Measurements from ENCODE around the gene PTPRT. TPM values are rescaled to one million over a fixed set of nuclear protein-coding genes. Genes with fewer than 3 reads are reported as not detected.

The PTPRT gene
- total and polyA plus RNA-seq, 2 of the 13 experiments (the other 11 are each of a cell fraction or from before 2014, with no cell fraction given) = under 0.01 to 0.09 TPM

DNA sequence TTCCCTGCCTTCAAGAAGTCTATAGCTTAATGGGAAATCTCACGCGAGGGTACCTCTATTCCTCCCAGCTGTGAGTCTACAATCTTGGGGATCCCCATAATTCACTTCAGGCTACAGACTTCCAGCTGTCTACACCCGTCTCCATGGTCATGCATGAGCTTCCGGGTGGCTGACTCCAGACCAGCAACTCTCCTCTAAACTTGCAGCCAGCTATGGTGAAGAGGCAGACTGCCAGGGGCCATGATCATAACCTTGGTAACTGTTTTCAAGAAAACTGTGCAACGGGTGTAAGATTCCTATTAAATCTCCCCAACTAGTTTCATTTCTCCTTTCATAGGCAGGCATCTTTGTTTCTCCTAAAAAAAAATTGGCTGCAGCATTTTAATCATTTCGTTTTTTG, 1037.1 kb downstream of the PTPRT start (continued):
- TF ChIP-seq, protein P1, sequence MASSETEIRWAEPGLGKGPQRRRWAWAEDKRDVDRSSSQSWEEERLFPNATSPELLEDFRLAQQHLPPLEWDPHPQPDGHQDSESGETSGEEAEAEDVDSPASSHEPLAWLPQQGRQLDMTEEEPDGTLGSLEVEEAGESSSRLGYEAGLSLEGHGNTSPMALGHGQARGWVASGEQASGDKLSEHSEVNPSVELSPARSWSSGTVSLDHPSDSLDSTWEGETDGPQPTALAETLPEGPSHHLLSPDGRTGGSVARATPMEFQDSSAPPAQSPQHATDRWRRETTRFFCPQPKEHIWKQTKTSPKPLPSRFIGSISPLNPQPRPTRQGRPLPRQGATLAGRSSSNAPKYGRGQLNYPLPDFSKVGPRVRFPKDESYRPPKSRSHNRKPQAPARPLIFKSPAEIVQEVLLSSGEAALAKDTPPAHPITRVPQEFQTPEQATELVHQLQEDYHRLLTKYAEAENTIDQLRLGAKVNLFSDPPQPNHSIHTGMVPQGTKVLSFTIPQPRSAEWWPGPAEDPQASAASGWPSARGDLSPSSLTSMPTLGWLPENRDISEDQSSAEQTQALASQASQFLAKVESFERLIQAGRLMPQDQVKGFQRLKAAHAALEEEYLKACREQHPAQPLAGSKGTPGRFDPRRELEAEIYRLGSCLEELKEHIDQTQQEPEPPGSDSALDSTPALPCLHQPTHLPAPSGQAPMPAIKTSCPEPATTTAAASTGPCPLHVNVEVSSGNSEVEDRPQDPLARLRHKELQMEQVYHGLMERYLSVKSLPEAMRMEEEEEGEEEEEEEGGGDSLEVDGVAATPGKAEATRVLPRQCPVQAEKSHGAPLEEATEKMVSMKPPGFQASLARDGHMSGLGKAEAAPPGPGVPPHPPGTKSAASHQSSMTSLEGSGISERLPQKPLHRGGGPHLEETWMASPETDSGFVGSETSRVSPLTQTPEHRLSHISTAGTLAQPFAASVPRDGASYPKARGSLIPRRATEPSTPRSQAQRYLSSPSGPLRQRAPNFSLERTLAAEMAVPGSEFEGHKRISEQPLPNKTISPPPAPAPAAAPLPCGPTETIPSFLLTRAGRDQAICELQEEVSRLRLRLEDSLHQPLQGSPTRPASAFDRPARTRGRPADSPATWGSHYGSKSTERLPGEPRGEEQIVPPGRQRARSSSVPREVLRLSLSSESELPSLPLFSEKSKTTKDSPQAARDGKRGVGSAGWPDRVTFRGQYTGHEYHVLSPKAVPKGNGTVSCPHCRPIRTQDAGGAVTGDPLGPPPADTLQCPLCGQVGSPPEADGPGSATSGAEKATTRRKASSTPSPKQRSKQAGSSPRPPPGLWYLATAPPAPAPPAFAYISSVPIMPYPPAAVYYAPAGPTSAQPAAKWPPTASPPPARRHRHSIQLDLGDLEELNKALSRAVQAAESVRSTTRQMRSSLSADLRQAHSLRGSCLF (CRISPR knock-in tag; IDR thresholded peaks at IDR 0.05; ENCODE audit: borderline replicate concordance) = no peak
- TF ChIP-seq, protein P2, sequence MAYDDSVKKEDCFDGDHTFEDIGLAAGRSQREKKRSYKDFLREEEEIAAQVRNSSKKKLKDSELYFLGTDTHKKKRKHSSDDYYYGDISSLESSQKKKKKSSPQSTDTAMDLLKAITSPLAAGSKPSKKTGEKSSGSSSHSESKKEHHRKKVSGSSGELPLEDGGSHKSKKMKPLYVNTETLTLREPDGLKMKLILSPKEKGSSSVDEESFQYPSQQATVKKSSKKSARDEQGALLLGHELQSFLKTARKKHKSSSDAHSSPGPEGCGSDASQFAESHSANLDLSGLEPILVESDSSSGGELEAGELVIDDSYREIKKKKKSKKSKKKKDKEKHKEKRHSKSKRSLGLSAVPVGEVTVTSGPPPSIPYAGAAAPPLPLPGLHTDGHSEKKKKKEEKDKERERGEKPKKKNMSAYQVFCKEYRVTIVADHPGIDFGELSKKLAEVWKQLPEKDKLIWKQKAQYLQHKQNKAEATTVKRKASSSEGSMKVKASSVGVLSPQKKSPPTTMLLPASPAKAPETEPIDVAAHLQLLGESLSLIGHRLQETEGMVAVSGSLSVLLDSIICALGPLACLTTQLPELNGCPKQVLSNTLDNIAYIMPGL (CRISPR knock-in tag; IDR thresholded peaks at IDR 0.05; ENCODE audit: borderline replicate concordance in 1 of 2, low read depth in 1 of 2) = no peak

DNA sequence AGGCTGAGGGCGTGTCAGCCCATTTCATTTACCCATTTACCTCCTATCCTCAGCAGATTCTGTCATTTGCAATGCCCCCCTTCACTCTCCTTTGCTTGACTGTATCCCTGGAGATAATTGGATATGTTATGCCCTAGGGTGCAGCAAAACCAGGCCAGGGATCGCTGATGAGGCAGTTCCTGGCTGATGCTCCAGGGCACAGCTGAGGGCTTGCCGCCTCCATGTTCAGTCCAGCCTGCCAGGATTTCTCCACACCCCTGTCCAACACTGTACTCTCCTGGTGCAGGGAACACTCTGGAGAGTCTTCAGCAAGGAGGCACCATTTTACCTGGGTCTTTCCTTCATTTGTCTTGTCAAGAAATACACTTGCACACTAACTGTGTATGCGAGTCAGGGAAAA, 1039.5 kb downstream of the PTPRT start:
- intact Hi-C loops (cut with micrococcal nuclease; ENCODE audit: unreplicated experiment) = no loop called here
- no TSS peak for BruUV-seq (replicated peaks)
- no peaks in the 10 kb centered on the region for H3K79me2 ChIP-seq (ENCODE audit: insufficient read depth, low read length)
- H3K27me3 ChIP-seq (ENCODE audit: control insufficient read depth in 1 of 2, insufficient read depth in 2 of 2, low read length in 2 of 2) = no peaks in the 10 kb centered on the region
- H3K4me1 ChIP-seq (ENCODE audit: insufficient read depth, low read length) = no peaks in the 10 kb centered on the region
- TF ChIP-seq MAFK (conservative IDR thresholded peaks at IDR 0.05 in 1 of 2, IDR thresholded peaks at IDR 0.05 in 1 of 2; ENCODE audit: low read length in 2 of 2) (peak; percentile 1 to 22; a peak in 1 of 4 replicates), SNAPC2 (CRISPR knock-in tag; IDR thresholded peaks at IDR 0.05) (no peak), ZFP90 (CRISPR knock-in tag; IDR thresholded peaks at IDR 0.05; ENCODE audit: borderline replicate concordance) (no peak)
- ChIA-PET CTCF (ENCODE audit: low intra/inter-chr PET ratio, low total read pairs) (no interaction called here), POLR2A (no interaction called here)
- in situ Hi-C loops (cut with HindIII; ENCODE audit: extremely low pct_ligation_motif_present, low pct_unique_long_range_greater_than_20kb) = no loop called here
- H3K36me3 ChIP-seq (replicated peaks in 1 of 2; ENCODE audit: control insufficient read depth in 1 of 2, insufficient read depth in 2 of 2, low read length in 2 of 2) = no peaks in the 10 kb centered on the region
- ATAC-seq (no peak), DNase-seq (ENCODE audit: low spot score) (no peak), FAIRE-seq (no peak)
- no peak overlapping the region for H3K27ac ChIP-seq (ENCODE audit: extremely low read length, insufficient read depth, low read length)
- H4K20me1 ChIP-seq (ENCODE audit: insufficient read depth, low read length) = no peaks in the 10 kb centered on the region
- no peak overlapping the region for H3K4me2 ChIP-seq (ENCODE audit: low read depth, low read length)
- no peak overlapping the region for H3K4me3 ChIP-seq (replicated peaks in 1 of 3; ENCODE audit: insufficient read depth in 1 of 3, low read depth in 2 of 3, low read length in 3 of 3)
- 55% methylated on average over 4 of the region's 4 CpGs for whole genome bisulfite sequencing (ENCODE audit: low lambda C conversion rate)
- H3K9ac ChIP-seq (ENCODE audit: insufficient read depth, low read depth, low read length) = no peak overlapping the region
- peaks cover 19% of the 10 kb centered on the region; the same call in 1 of the 2 replicates for H3K9me3 ChIP-seq (ENCODE audit: low read length)
- no peak overlapping the region for H2AFZ ChIP-seq (ENCODE audit: low read length)
